ENCODE measurements around the gene MDFIC2.
"Not testable (repeated sequence)": the region's sequence is repeated elsewhere in the genome, so short reads cannot be mapped to it uniquely, and the experiment has no call there.

Gene MDFIC2

GRCh38 chr3:70264122-70264780 is 48.2 kb downstream of the MDFIC2 start:
- DNase-seq (ENCODE audit: extremely low spot score, insufficient read length, low read depth) (no peak), FAIRE-seq (no peak)

GRCh38 chr3:70261283-70261682 is 51.2 kb downstream of the MDFIC2 start:
- no peak for DNase-seq (ENCODE audit: extremely low spot score, insufficient read length, low read depth)
- no peak for FAIRE-seq

DNA sequence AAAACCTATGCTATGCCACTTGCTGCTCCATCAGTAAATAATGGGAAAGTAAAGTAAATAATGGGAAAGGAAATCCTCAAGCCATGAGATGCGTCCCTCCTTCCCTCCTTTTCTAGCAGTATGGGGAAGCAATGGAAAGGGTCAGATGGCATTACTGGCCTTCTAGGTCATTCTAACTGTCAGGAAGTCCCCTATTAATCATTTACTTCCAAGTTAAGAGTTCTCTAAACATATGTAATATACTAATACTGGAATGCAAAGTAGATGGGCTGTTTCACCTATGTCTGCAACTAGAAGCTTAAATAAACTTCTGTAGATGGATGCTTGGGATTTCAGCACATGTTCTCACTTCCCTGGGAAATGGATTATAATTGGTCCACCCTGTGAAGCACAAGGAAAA is 55.9 kb downstream of the MDFIC2 start:
- DNase-seq (ENCODE audit: extremely low spot score, insufficient read length, low read depth) = no peak
- no peak for FAIRE-seq

GRCh38 chr3:70250492-70250891 is 61.9 kb downstream of the MDFIC2 start:
- DNase-seq (ENCODE audit: extremely low spot score, insufficient read length, low read depth) = no peak
- FAIRE-seq = no peak

- FAIRE-seq (no peak), DNase-seq (ENCODE audit: extremely low spot score, insufficient read length, low read depth) (no peak)
Observed at GRCh38 chr3:70249509-70250160, 62.8 kb downstream of the MDFIC2 start.

DNA sequence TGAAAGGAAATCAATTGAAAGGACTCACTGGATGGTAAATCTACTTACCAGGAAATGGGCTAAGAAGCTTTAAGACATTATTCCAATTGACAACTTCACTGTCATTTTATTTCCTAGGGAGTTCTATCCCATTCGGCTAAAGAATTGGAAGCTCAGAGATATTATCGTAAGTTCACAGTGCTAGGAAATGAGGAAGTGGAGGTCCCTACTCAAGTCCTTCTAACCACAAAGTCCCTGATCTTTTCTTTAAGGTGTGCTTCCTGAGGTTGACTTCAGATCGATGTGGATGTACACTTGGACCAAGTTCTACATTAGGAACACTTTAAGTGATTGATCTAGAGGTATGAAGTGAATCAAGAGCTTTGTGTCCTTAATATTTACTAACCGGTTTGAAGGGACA is 63.6 kb downstream of the MDFIC2 start:
- no peak for FAIRE-seq
- no peak for DNase-seq (ENCODE audit: extremely low spot score, insufficient read length, low read depth)

DNA sequence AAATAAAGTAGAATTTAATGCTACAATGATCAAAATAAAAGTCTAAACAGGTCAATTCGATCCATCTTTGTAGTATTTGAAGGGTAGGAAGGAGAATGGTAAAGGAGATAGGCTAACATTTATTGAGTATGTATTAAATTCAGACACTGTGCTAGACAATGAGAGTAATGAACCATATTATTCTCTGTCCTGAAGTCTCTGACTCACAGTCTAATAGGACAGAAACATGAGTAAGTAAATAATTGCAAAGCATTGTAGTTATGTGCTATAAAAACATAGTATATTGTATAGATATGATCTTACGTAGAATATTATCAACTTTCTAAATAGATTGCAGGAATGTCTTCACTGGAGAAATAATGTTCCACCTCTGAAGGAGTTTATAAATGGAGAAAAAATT is 64.5 kb downstream of the MDFIC2 start:
- no peak for FAIRE-seq

GRCh38 chr3:70245746-70246525 is 66.5 kb downstream of the MDFIC2 start:
- DNase-seq (ENCODE audit: extremely low spot score, insufficient read length, low read depth) = no peak
- FAIRE-seq = no peak

More for the DNA sequence above, 64.5 kb downstream of the MDFIC2 start:
- DNase-seq (ENCODE audit: extremely low spot score, insufficient read length, low read depth) = no peak

DNA sequence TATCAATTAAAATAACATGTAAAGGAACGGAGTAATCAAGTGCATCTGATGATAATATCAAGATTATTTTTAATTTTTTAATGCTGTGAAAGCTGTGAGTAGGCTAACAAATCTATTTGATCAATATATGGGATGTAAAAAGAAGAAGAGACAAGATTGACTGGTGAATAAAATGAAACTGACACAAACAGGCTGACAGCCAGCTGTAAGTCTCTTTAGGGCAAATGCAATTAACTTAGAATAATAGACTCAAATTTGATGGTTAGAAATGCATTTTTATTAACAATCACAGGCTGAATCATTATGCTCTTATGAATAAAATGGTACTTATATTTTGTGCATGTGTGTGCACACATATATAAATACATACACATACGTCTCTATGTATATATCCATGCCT is 68.0 kb downstream of the MDFIC2 start:
- FAIRE-seq = no peak

DNA sequence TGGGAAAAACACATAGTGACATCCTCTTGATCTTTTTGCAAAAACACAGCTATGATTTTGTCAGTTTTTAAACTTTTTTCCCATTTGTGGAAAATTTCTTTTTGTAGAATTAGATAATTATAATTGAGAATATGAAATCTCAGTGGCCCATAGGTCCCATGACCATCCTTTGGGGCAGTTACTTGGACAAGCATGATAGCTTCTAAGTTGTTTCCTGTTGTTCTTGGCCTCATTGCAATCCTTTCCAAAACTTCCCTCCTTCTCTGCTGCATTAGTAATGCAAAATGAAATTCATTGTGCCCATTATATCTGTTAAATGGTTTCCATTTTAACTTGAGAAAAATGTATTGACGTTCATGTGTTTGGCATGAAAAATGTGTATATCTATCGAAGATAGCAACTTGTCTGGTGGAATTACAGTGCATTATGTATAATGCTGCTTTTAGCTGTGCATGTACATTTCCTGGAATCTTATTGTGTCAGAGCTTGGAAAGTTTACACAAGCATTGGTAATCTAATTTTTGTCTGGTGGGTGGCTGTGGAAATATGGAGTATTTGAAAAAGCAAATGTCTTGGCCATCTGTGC is 70.0 kb downstream of the MDFIC2 start:
- FAIRE-seq (no peak), DNase-seq (ENCODE audit: extremely low spot score, insufficient read length, low read depth) (no peak)

More for the DNA sequence above, 68.0 kb downstream of the MDFIC2 start:
- no peak for DNase-seq (ENCODE audit: extremely low spot score, insufficient read length, low read depth)

DNA sequence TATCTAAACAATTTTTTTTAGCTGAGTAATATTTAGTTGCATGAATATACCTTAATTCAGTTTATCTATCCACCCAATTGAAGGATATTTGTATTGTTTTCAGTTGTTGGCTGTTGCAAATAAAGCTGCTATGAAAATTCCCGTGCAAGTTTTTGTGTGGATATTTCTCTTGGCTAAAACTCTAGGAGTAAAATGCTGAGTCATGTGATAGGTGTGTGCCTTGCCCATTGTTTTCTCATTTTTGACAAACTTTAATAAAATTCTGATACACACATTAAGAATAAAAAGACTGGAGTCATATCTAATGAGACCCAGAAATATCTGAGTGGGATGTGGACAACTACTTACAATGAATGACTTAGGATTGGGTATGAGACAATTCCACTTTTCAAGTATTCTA is 78.6 kb downstream of the MDFIC2 start:
- DNase-seq (ENCODE audit: extremely low spot score, insufficient read length, low read depth) (no peak), FAIRE-seq (no peak)

DNA sequence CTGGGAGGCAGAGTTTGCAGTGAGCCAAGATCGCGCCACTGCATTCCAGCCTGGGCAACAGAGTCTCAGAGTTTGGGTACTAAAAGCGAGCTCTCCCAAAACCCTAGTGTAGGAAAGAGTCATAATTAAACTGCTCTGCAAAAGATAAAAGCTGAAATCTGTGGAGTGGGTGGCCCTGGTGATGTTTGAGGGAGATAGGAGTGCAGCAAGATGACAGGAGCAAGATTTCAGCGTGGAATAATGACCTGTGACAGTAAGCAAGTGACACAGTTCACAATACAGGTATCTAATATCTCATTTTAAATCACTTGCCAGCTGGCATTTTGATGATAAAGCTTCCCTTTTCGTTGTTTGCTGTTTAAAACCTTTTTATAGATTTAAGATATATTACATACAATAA is 79.3 kb downstream of the MDFIC2 start:
- no peak for FAIRE-seq

DNA sequence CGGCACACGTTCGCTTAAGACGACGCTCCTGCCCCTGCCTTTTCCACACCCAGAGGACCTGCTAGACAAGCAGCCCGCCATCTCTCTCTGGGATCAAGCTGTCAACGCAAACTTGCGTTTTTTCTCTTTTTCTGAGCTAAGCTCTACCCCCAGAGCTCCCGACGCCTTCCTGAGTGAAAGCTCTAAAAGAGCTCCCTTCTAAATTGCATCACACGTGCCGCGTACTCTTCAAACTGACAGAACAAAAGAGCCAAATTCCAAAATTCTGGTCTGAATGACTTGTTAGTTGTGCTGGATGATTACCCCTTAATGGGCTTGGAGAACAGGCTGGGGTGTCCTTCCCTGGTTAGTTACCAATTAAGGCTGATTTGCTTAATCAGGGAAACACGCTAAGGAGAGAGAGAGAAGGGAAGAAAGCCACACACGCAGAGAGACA is 81.2 kb downstream of the MDFIC2 start:
- DNase-seq (ENCODE audit: extremely low spot score, insufficient read length, low read depth) (no peak), FAIRE-seq (no peak)

More for the DNA sequence above, 79.3 kb downstream of the MDFIC2 start:
- DNase-seq (ENCODE audit: extremely low spot score, insufficient read length, low read depth) = no peak

- no peak for FAIRE-seq
Observed at GRCh38 chr3:70227437-70227836, 85.0 kb downstream of the MDFIC2 start.

DNA sequence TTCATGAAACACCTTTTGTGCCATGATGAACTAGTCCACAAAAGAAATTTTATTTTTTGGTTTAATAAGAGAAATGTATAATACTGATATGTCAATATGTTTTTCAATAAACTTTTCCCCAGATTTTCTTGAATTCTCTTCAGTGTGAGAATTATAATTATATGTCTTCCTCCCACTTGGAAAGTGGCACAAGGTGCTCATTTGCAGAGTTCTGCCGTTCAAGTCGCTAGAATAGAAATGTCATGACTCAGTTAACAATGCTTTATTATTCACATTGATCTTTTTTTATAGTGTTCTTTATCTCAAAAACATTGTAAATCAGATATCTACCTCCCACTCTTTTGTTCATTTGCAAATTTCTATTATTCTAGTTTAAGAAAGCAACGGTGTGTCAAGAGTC is 87.3 kb downstream of the MDFIC2 start:
- FAIRE-seq (no peak), DNase-seq (ENCODE audit: extremely low spot score, insufficient read length, low read depth) (no peak)

More at GRCh38 chr3:70227437-70227836, 85.0 kb downstream of the MDFIC2 start:
- DNase-seq (ENCODE audit: extremely low spot score, insufficient read length, low read depth) = no peak

DNA sequence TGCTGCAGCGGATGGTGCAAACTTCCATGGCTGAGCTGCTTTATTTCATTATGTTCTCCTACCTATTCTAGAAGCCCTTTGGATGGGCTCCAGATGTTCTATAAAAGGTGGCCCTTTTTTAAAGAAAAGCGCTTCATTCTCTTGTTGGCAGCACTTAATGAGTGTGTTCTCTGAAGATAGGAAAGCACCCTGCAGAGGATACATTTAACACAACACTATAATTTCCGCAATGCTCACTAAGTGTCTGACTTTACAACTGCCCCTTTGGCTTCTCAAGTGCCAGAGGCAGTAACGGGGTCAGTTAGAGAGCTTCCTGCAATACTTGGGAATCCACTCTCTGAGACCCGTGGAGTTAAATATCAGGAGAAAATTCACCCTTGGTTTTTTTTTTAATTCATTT is 88.1 kb downstream of the MDFIC2 start:
- no peak for FAIRE-seq
- no peak for DNase-seq (ENCODE audit: extremely low spot score, insufficient read length, low read depth)

GRCh38 chr3:70218471-70218870 is 94.0 kb downstream of the MDFIC2 start:
- DNase-seq (ENCODE audit: extremely low spot score, insufficient read length, low read depth) = no peak
- no peak for FAIRE-seq

DNA sequence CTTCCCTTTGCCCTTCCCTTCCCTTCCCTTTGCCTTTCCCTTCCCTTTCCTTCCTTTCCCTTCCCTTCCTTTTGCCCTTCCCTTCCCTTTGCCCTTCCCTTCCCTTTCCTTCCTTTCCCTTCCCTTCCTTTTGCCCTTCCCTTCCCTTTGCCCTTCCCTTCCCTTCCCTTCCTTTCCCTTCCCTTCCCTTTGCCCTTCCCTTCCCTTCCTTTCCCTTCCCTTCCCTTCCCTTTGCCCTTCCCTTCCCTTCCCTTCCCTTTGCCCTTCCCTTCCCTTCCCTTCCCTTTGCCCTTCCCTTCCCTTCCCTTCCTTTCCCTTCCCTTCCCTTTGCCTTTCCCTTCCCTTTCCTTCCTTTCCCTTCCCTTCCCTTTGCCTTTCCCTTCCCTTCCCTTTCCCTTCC is 101.2 kb downstream of the MDFIC2 start:
- not testable (repeated sequence) for FAIRE-seq

GRCh38 chr3:70201975-70202374 is 110.5 kb downstream of the MDFIC2 start:
- DNase-seq (ENCODE audit: extremely low spot score, insufficient read length, low read depth) = no peak
- no peak for FAIRE-seq

More for the DNA sequence above, 101.2 kb downstream of the MDFIC2 start:
- DNase-seq (ENCODE audit: extremely low spot score, insufficient read length, low read depth) = not testable (repeated sequence)

DNA sequence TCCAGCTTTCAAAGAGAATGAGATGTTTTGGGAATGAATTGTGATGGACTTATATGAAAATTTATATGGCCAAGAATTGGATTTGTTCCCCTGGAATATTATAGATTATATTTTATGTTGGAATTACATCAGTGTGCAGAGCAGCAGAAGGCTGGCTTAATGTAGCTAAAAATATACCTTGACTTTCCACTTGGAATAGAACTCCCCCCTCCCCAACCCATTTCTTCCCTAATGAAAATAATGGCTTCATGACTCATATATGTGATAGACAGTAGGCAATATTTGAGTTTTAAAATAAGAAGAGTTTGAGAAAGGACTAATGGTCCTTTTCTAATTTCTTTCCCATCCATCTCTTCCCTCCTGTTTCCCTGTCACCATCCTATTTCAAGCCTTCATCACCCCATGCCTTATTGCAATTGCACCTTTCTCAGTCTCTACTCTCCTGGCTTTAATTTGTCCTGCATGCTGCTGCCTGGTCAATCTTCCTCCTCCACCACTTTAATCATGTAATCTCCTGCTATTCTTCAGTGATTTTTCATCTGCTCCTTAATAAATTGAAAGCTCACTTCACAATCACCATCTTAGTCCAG is 122.5 kb downstream of the MDFIC2 start:
- DNase-seq (ENCODE audit: extremely low spot score, insufficient read length, low read depth) = no peak
- FAIRE-seq = no peak
